HG03457 (cell line): ENCODE results near the gene SCIN.

Experiments
- ATAC-seq: cut with Tn5 transposase; IDR thresholded peaks from one replicate; pipeline ENCODE4 v1.9.1; 2021; ENCODE audit warnings: moderate number of reproducible peaks; ENCODE audit not compliant: unreplicated experiment

Gene SCIN

DNA sequence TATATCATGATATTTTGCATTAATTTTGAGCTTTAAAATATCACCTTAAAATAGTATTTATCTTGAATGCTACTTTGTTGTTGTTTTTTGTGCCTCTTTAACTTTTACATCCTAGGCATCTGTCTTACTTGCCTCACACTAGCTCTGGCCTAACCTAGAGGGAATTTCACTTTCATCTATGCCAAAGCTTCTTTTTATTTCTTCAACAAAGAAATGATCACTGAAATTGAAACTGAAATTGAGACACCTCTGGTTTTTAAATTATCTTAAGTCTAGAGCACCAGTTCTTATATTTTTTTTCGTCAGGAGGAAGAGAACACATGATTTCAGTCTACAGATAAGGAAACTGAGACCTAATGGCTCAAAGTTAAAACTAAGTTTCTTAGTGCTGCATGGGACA, 3.5 kb upstream of the SCIN start:
- peak; percentile 88 for ATAC-seq

DNA sequence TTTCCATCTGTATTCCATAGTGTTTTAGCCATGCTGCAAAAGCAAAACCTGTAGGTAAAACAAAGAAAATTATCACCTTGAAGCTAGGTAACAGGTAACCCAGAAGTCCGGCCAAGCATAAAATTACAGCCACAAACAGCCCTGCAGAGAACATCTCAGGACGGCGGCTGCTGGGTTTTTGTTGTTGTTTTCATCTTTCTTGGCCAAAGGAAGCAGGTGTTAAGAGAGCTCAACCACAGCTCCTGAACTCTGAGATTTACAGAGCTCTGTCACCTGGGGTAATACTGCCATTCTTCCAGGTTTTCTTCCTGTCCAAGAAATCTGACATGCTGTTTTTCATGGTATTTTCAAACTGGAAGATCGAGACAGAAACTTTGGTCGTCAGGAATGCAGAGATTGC, 847 bp upstream of the SCIN start:
- peak; percentile 36 for ATAC-seq

DNA sequence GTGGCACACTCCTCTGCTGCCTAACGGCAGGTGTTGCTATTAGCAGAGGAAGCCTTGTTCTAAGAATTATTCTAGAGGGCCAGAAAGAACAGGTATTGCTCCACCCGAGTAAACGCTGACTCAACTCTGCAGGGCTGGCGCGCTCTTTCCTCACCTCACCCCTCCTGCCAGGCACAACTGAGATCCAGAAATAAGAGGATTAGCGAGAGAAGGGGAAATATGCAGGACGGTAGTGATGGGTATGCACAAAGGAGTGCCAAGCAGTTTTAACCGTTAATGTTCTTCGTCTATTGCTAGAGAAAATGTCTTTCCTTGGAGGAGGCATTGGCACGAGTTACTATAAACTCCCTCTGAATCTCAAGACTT, 369 bp upstream of the SCIN start:
- no peak for ATAC-seq

DNA sequence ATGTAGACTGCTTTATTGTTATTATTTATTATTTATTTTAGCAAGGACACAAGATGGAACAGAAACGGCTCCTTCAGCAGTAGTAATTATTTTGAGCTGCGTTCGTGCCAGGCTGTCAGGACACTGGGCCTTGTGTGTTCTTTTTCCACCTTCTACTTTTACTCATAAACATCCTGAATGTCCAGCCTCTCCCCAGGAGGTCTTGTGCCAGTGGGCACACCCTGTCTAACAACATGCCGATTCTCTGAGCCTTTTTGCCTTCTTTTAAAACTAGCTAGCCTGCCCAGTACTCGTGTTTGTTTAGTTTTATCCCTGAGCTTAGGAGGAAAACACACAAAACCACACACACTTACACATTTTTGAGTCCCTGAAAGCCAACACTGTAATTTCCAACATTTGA, 1.2 kb downstream of the SCIN start:
- no peak for ATAC-seq

DNA sequence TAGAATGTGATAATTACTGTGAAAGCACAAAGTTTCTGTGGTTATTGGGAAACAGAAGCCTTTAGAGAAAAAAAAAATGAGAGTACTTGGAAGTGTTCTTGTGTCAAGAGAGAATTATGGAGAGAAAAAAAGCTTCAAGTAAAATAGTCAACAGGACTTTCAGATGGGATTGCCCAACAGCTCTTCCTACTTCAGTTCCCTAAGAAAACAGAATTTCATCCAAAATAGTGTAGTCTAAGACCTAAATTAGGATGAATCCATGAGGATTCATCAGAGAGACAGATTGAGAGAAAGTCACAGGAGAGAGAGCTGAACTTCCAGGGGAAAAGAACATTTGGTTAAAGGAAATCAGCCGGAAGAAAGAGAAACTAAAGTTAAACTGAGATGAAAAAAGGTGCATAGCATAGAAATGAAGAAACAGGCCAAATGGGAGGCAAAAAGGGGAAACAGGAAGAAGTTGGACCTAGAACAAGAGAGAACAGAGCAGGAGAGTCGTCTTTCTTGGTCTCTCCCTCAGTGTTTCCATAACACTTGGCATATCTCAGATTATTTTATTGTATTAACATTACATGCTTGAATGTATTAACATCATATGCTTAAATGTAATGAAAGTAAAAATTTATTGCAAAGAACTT, 2.5 kb downstream of the SCIN start:
- no peak for ATAC-seq

DNA sequence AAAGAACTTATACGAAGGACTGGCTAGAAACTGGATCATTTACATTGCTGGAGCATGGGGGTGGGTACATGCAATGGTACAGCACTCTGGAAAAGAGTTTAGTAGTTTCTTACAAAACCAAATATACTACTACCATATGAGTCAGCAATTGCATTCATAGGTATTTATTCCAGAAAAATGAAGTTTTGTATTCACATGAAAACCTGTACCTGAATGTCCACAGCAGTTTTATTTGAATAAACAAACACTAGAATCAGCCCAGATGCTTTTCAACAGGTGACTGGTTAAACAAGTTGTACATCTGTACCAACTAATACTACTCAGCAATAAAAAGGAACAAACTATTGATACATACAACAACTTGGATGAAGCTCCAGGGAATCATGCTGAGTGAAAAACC, 3.4 kb downstream of the SCIN start:
- ATAC-seq, result no peak

DNA sequence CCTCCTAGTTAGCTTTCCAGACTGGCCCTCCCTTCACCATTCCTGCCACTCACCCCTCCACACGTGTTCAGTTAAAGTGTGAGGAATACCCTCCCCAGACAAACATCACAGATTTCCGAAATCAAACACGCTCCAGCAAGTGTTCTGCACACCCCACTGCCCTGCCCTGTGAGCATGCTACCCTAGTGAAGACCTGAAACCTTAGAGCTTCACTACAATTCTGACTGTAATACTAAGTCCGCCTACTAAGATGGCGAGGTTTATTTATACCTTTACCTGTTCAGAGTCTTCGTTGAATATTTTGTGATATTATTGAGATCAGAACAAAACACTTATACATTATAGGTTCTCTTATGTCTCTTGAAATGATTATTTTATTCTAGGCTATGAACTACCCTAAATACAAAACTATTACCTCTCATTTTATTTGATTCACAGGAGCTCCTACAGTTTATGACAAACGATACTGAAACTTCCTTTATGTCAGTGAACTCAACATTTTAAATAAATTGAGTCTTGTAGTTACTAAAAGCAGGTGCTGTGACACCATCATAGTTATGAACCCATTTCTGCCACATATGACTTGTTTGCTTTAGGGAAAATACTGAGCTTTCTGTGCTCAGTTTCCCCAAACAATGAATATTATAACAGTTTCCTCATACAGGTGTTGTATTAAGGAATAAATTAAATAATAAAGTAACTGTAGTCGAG, 8.6 kb downstream of the SCIN start:
- no peak for ATAC-seq

DNA sequence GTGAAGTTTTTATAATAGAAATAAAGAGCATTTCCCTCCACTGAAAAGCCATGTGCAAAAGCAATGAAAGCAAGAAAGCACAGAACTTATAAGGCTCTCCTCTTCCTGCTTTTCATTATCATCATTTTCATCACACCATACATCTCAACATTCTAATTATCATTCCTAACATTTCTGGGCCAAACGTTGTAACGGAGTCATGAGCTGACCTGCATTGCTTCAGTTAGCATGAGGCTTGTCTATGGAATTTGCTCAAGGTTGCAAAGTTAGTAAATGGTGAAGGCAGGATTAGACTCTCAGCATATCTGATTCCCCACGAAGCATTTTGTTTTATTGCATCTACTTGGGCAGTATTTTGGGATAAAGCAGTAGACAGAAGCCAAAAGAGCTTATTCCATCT, 11.4 kb downstream of the SCIN start:
- ATAC-seq, result no peak

DNA sequence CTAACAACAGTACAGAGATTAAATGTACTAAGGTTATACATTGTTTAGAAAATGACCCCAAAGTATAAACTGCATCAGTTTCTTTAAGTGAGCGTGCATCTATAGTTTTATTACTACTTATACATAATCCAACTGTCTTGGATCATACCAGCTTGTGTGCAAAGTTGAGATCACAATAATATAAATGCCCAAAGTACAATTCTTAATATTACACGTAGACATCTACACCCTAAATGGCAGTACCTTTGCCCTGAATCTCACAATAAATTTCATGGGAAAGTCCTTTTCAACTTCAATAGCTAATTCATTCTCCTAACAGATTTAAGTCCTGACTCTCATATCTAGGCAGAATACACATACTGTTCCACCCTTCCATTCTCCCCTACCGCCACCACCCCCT, 11.8 kb downstream of the SCIN start:
- ATAC-seq, result no peak

DNA sequence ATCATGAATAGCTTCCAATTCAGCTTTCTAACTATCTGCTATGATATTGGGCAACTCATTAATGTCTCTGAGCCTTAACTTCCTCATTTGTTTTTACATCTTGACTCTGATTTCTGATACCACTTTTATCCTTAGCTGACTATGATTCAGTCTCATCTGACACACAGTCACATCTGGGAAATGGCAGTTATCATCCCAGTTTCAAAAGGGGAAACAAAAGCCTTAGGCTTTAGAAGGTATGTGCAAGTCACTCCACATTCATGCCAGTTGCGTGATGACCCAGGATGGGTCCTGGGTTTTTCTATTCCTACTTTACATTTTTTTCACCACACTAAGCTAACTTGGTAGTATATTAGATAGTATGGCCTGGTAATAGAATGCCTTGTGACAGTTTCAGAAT, 12.7 kb downstream of the SCIN start:
- no peak for ATAC-seq

DNA sequence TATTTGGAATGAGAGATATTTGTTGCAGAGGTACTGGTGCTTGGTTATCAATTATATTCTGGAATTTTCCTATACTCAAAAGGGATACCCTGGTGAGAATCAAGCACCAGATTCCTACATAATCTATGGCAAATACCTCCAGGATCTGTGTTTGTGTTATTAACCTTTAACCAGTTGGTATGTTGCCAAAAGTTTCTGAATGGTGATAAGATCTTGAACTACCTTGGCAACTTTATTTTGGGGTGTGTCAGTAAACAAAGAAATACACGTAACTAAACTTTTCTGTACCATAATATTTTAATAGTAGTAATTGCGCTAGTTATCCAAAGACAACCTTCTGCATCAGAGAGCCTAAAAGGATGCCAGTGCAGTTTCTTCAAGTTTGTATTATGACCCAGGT, 13.4 kb downstream of the SCIN start:
- ATAC-seq, result no peak

DNA sequence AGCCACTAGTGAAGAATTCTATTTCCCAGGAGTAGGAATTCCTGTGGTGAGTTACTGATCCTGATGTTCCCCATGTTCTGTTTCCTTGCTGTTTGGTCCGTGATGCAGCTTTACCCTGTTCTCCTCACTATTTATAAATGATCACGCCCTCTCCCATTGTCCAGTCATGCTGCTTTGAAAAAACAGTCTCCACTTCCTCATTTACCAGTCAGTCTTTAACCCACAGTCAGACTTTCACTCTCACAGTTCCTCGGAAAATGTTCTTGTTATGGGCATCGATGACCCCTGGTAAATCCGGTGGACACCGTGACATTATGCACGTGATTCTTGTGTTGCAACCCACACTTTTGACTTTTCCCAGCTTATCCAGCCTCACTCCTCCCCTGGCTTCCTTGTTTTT, 14.4 kb downstream of the SCIN start:
- ATAC-seq, result peak; percentile 98

DNA sequence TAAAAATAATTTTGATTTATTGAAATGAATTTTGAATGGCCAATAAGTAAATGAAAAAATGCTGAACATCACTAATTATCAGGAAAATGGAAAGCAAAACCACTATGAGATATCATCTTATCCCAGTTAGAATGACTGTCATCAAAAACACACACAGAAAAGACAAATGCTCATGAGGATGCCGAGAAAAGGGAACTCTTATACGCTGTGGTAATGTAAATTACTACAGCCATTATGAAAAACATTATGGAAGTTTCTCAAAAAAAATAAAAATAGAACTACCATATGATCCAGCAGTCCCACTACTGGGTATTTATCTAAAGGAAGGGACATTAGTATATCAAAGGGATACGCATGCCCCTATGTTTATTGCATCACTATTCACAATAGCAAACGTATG, 15.8 kb downstream of the SCIN start:
- no peak for ATAC-seq

DNA sequence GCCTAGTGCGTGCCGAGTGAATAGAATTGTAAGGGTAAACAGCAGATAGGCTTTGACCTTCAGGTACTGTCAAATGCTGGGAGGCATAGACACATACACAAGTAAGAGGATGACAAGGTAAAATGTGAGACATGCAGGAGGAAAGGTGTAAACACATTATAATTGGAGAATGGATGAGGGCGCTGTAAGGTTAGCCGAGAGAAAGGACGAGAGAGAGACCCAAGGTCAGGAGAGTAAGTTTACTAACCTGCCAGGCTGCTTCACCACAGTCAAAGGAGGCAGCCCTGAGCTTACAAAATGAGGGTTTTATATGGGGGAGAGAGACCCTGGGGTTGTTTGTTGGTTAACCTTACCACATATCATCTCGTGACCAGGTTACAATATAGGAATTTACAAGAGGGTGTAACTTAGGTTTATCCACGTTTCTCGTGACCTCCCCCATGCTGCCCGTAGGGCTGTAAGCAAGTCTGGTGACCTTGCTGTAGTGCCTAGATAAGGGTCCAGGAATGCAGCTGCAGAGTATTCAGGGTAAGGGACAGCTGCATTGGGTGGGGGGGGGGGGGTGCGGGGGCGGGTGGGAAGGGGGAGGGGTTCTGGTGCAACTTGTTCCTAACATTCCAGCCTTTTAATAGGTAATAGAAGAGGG, 17.9 kb downstream of the SCIN start:
- no peak for ATAC-seq

DNA sequence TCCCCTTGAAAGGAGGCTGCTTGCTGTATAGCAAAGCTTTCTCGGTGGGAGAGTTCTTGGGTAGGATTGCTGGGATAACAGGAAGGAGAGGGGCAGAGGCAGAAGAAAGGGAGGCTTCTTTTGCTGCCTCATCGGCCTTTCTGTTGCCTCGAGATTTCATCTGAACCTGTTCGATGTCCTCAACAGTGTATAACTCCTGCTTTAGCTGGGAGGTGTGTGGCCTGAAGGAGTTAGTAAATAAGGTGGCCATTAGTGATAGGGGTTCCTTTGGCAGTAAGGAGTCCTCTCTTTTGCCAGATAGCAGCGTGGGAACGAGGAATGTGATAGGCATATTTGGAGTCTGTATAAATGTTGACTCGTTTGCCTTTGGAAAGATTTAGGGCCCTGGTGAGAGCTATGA, 20.0 kb downstream of the SCIN start:
- ATAC-seq, result no peak

DNA sequence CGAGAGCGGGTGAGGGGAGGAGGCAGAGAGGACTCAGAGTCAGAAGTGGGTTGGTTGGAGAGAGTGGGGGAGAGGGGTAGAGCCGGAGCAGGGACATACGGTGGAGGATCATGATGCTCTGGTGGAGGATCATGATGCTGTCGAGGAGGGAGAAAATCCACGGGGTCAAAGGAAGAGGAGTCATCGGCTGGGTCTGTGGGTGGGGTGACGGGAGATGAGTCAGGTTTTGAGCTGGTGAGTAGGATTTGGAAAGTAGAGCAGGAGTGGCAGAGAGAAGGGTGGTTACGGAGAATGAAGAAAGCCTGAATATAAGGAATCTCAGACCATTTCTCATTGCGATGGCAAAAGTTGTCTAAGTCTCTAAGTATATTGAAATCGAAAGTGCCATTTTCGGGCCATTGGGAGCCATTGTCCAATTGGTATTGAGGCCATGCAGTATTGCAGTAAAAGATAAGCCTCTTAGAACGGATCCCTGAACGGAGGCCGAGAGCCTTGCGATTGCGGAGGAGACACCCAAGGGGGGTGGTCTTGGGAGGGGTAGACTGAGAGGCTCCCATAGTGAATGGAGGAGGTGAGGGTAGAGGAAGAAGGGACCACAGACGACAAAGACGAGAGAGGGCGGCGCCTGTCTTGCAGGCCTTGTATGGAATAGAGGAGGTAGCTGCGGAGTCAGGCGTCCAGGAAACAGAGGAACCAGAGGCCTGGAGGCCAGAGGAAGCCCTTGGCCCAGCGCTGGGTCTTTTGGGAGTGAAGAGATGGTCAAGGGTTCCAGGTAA, 23.8 kb downstream of the SCIN start:
- ATAC-seq, result no peak

DNA sequence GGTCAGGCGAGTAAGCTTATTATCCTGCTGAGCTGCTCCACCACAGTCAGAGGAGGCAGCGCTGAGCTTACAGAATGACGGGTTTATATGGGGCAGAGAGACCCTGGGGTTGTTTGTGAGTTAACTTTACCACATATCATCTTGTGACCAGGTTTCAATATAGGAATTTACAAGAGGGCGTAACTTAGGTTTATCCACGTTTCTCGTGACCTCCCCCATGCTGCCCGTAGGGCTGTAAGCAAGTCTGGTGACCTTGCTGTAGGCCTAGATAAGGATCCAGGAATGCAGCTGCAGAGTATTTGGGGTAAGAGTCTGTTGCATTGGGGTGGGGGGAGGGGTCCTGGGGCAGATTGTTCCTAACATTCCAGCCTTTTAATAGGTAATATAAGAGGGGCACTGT, 24.6 kb downstream of the SCIN start:
- no peak for ATAC-seq

DNA sequence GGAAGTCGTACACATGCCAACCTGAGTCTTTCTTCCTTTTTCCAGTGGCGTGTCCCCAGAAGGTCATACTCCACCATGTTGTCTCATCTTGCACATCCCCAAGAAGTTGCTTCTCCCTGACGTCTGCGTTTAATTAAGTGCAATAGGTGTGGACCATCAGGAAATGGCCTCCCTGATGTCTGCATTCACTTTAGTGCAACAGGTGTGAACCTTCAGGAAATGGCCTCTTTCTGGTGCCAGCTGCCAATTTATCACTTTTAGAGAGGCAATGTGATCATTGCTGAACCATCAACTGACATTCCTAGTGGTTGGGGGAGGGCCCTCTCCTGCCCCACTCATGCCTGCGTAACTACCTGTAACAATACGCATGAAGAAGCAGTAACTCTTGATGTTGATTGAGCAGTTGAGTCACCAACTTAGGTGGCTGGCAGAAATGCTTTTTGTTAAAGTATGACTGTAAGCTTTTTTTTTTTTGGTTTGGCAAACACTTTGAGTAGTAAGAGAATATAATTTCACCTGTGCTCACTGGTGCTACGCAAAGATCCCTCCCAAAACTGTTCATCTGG, 25.8 kb downstream of the SCIN start:
- ATAC-seq, result no peak

DNA sequence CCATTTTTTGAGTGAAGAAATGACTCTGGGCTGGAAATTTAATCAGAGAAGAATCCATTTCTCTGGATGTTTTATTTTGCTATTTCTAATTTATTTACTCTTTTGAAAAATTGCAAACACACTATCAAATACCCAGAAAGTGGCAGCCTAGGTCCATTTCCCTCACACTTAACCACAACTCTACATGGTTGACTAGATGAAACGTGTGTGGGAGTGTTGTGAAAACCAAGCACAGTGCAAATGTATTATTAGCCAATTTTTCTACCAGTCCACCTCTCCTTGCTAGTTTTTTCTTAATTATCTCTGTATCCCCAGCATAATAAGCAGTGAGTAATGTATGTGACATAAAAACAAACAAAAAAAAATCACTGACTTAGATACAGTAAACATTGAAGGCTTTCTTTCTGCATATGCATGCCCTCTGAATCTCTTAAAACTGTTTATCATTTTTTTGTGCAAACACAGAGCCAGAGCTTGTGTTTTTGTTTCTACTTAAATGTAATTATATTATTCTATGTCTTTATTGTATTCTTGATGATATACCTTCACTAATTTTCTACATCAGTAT, 30.9 kb downstream of the SCIN start:
- ATAC-seq, result peak; percentile 94

DNA sequence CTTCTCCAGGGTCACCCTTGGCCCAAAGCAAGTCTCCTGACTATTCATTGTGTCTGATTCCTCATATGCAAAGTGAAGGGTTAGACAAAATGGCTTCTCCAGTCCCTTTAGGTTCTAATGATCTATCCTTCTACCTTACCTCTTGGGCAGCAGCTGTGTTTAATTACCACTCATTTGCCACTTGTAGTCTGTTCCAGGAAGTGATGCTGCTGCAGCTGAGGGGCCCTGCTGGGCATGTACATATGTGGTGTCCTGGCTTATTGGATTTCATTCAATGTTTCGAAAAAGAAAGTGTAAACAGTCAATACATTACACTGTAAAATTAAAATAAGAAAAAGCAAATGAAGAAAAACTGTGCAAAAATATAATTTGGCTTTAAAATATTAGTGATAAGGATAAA, 36.6 kb downstream of the SCIN start:
- ATAC-seq, result no peak

DNA sequence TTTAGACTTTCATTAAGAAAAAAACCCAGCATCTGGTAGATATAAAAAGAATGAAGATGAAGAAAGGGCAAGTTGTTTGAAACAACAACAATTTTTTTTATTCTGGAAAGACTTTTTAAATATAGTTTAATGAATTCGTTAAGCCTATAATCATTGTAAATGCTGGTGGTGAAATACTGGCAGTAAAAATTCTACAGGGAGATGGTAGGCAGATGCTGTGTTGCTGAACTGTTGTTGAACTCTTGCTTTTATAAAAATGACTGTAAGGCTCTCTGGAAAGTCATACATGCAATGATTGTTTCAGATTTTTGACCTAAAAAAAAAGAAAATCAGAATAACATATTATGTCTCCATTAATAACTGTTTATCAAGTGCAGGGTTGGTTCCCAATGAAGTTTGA, 39.0 kb downstream of the SCIN start:
- ATAC-seq, result no peak
